ENCODE measurements around the gene FUZ. TPM values are rescaled to one million over a fixed set of nuclear protein-coding genes. Genes with fewer than 3 reads are reported as not detected.

FUZ gene
- total RNA-seq, 1 donor: 4.6 TPM

Other genes with a start within 250 kb of the FUZ start
- gene NOSIP, start 232.7 kb downstream of the FUZ start, total RNA-seq: 88.6 TPM
- 1.4 TPM for gene PRRG2, start 232.0 kb downstream of the FUZ start, total RNA-seq
- 6.4 TPM for gene PRR12, start 222.1 kb downstream of the FUZ start, total RNA-seq
- 8.7 TPM for gene RRAS, start 173.1 kb downstream of the FUZ start, total RNA-seq
- gene SCAF1, start 171.1 kb downstream of the FUZ start, total RNA-seq: 8.9 TPM
- 27.2 TPM for gene IRF3, start 147.4 kb downstream of the FUZ start, total RNA-seq
- gene BCL2L12, start 147.4 kb downstream of the FUZ start, total RNA-seq: 1.8 TPM
- gene PRMT1, start 136.0 kb downstream of the FUZ start, total RNA-seq: 51.1 TPM
- 0.84 TPM for gene ADM5, start 123.7 kb downstream of the FUZ start, total RNA-seq
- gene CPT1C, start 122.2 kb downstream of the FUZ start, total RNA-seq: 0.73 TPM
- 0.31 TPM for gene TSKS, start 50.0 kb downstream of the FUZ start, total RNA-seq
- 30.2 TPM for gene AP2A1, start 46.3 kb downstream of the FUZ start, total RNA-seq
- gene MED25, start 5.0 kb upstream of the FUZ start, total RNA-seq: 15.1 TPM
- gene PTOV1, start 37.9 kb upstream of the FUZ start, total RNA-seq: 26.1 TPM
- 28.4 TPM for gene PNKP, start 54.3 kb upstream of the FUZ start, total RNA-seq
- 3.0 TPM for gene AKT1S1, start 64.1 kb upstream of the FUZ start, total RNA-seq
- 6.1 TPM for gene TBC1D17, start 64.4 kb upstream of the FUZ start, total RNA-seq
- 2.0 TPM for gene IL4I1, start 83.6 kb upstream of the FUZ start, total RNA-seq
- 5.0 TPM for gene ATF5, start 115.9 kb upstream of the FUZ start, total RNA-seq
- gene NUP62, start 116.2 kb upstream of the FUZ start, total RNA-seq: 21.8 TPM
- gene SIGLEC11, start 147.9 kb upstream of the FUZ start, total RNA-seq: 0.10 TPM
- gene VRK3, start 212.1 kb upstream of the FUZ start, total RNA-seq: 23.7 TPM
- gene ZNF473, start 212.7 kb upstream of the FUZ start, total RNA-seq: 2.0 TPM